Activated CD4-positive, alpha-beta T cell treated with anti-CD3 and anti-CD28 coated beads, Interleukin-2, amount 10 ng/mL, durations not matched to agents 24 days and 14 days (primary cell): ENCODE results near the gene NUDCD3. TPM values are rescaled to one million over a fixed set of nuclear protein-coding genes. Genes with fewer than 3 reads are reported as not detected.
A peak's percentile ranks its signal among the peaks of the same experiment; 100 is the strongest.

Source experiments
- DNase-seq: peaks from one replicate; pipeline ENCODE4 v3.0.0; 2022
- H3K27ac Mint-ChIP-seq: one replicate; pipeline ENCODE4 v1.8.0; 2022; ENCODE audit warnings: mild to moderate bottlenecking, mixed read lengths
- H3K27me3 Mint-ChIP-seq: one replicate; pipeline ENCODE4 v1.8.0; 2022; ENCODE audit warnings: mixed read lengths
- H3K36me3 Mint-ChIP-seq: one replicate; pipeline ENCODE4 v1.8.0; 2022; ENCODE audit warnings: low read depth, mild to moderate bottlenecking, mixed read lengths
- H3K4me1 Mint-ChIP-seq: one replicate; pipeline ENCODE4 v1.8.0; 2021; ENCODE audit warnings: mixed read lengths
- H3K4me3 Mint-ChIP-seq: one replicate; pipeline ENCODE4 v1.8.0; 2022; ENCODE audit warnings: mild to moderate bottlenecking, moderate library complexity, mixed read lengths
- H3K9me3 Mint-ChIP-seq: one replicate; pipeline ENCODE4 v1.8.0; 2021; ENCODE audit warnings: mixed read lengths
- intact Hi-C: fragments of 100-400 bp; cut with micrococcal nuclease; formaldehyde crosslinking; loops from one replicate; pipeline ENCODE4 v1.15.1; 2023
- total RNA-seq: library from RNA; stranded (reverse); gene quantifications from 2 replicates; pipeline ENCODE4 v1.2.3, GENCODE V29; 2022

NUDCD3 gene
- total RNA-seq, 1 donor from 2014 or later: 92.7 TPM

DNA sequence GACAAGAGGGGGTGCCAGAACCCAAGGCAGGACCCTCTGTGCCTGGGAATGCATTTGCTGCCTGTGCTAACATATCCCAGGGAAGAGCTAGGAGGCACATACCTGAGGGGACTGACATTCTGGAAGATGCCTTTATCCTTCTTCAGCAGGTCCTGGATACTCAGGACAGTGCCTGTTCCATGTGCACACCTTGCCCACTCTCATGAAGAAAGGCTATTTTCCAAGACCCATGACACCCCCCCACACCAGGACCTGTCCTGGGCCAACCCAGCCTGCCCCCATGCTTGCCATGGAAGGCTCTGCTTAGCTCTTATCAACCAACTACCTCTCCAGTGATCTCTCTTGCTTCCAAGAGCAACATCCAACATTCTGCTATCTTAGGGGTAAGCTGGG is 97.8 kb downstream of the NUDCD3 start:
- no peak for DNase-seq
- Mint-ChIP-seq H3K4me1 (no peaks in the 10 kb centered on the region), H3K4me3 (no peak overlapping the region), H3K9me3 (no peaks in the 10 kb centered on the region), H3K36me3 (peaks cover 20% of the 10 kb centered on the region), H3K27ac (no peak overlapping the region), H3K27me3 (no peaks in the 10 kb centered on the region)
- intact Hi-C loops: no loop called here

DNA sequence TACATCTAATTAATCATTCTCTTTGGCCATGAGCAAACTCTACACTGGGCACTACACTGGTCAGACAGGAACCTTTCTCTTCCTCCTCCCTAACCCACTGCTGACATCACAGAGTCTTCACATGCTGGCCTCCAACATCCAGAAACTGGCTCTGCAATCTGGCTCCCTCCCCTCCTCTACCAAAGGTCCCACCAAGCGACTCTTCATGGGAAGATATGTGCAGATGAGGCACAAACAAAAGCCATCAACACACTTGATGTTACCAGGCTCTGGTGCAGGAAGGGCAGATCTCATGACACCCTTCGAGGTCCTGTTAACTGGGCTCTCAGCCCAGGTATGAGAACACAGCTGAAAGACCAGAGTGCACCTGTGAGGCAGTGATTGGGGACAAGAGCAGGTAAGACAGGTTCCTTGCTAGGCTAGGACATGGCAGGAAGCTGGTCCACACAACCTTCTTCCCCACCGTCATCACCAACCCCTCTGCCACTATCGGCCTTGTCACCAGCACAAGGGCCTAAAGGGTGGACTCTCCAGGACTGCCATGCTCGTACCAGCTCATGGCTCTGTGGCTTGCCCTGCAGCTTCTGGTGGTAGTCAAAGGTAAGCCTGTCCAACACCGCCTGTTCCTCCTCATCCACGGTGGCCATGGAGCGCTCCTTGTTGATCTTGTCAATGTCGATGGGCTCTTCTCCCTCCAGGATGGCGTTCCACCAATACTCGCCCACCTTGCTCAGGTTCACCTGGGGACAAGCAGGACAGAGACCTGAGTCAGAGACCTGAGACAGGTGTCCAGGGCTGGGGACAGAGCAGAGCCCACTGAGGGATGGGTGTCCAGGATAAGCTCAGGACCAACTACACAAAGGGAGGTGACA is 98.5 kb downstream of the NUDCD3 start:
- H3K36me3 Mint-ChIP-seq: peaks cover 21% of the 10 kb centered on the region
- intact Hi-C loops: no loop called here
- no peak for DNase-seq

DNA sequence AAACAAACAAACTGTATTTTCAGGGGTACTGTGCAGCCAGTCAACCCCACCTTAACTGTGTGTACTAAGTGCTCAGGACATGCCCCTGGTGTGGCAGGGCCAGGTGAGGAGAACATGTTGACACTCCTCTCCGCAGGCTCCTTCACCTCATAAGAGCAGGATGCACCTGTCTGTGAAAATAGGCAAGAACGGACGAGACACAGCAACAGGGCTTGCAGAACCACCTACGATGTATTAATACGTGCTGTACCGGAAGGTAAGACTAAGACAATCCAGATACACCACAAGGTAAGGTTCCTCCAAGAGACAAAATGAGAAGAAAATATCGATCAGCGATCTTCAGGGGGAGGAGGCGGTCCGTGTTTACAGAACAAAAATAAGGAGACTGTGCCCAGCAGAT is 99.3 kb downstream of the NUDCD3 start:
- intact Hi-C loops: no loop called here
- Mint-ChIP-seq H3K9me3 (no peaks in the 10 kb centered on the region), H3K36me3 (peaks cover 23% of the 10 kb centered on the region), H3K27ac (no peak overlapping the region), H3K4me1 (no peaks in the 10 kb centered on the region), H3K27me3 (no peaks in the 10 kb centered on the region), H3K4me3 (no peak overlapping the region)
- DNase-seq: no peak

More for the DNA sequence above, 98.5 kb downstream of the NUDCD3 start:
- Mint-ChIP-seq H3K4me1 (no peaks in the 10 kb centered on the region), H3K9me3 (no peaks in the 10 kb centered on the region), H3K27ac (no peak overlapping the region), H3K27me3 (no peaks in the 10 kb centered on the region), H3K4me3 (no peak overlapping the region)

DNA sequence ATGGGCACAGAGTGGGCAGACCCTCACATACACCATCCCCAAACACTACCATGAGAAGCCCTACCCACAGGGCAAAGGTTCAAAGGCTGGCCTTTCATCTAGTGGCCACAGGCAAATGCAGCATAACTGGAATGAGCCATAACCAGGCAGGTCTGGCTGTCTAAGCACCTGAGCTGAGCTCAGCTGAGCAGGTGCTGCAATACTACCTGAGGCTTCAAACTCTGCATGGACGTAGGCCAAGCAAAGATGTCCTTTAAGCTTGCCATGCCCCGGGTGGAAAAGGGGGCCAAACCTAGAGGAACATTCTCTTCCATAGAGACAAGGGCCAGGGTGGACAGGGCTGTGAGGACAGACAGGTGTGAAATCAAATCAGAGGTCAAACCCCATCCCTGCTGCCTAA is 99.8 kb downstream of the NUDCD3 start:
- no peaks in the 10 kb centered on the region for H3K27me3 Mint-ChIP-seq
- no peak for DNase-seq
- H3K4me3 Mint-ChIP-seq: no peak overlapping the region
- H3K9me3 Mint-ChIP-seq: no peaks in the 10 kb centered on the region
- intact Hi-C loops: no loop called here
- no peaks in the 10 kb centered on the region for H3K4me1 Mint-ChIP-seq
- no peak overlapping the region for H3K27ac Mint-ChIP-seq
- H3K36me3 Mint-ChIP-seq: peaks cover 25% of the 10 kb centered on the region

DNA sequence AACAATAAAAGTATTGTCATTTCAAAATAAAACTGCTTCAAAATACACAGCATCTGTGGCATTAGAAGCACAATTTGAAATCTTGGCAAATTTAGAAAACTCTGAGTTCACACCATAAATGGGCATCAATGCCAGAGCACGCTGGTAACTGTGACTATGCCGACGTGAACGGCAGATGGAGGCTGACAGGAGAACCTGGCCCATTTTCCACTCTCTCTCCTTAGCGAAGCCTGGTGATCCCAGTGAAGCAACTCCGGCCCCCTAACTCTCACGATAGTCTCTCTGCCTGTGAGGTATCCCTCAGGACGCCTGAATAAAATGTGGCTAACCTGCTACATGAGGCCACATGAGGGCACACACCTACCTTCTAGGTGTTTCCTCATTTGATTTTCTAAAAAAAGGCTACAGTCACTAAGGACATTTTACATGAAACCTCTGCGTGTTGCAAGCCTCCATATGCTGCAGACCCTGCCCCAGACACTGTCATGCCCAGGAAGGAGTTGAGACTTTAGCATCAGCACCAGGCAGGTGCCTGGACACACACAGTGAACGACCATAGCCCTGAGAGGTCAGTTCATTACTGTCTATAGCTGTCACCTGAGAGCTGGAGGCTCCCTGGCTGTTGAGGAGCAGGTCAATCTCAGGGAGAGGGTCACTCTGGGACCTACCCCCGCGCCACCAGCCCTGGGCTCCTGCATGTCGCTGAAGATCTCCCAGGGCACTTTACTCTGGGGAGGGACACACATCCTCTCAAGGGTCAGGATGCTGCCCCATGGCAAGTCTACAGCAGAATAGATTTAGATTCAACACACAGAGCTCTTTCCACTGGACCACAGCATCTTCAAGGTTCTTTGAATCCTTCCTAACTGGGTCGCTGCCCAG is 102.1 kb downstream of the NUDCD3 start:
- H3K27ac Mint-ChIP-seq: no peak overlapping the region
- DNase-seq: no peak
- H3K9me3 Mint-ChIP-seq: no peaks in the 10 kb centered on the region
- H3K36me3 Mint-ChIP-seq: peaks cover 35% of the 10 kb centered on the region
- intact Hi-C loops: no loop called here
- no peaks in the 10 kb centered on the region for H3K4me1 Mint-ChIP-seq
- no peaks in the 10 kb centered on the region for H3K27me3 Mint-ChIP-seq
- H3K4me3 Mint-ChIP-seq: no peak overlapping the region

DNA sequence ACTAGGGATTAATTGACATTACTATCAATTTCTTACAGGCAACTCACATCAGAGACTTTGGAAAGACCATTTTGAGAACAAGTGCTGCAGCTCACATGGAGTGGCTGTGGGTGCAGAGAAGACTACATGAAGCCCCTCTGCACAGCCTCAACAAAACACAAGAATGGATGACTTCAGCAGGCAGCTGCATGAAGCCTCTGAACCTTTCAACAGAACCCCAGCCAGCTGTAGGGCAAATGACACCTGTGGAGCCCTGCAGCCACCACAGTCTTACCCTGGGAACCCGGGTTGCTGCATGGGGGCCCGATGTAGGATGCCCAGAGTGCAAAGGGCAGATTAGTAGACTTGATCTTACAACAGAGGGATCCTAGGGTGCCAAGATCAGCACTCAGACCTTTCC is 103.1 kb downstream of the NUDCD3 start:
- DNase-seq: no peak
- Mint-ChIP-seq H3K4me3 (no peak overlapping the region), H3K27me3 (no peaks in the 10 kb centered on the region), H3K4me1 (no peaks in the 10 kb centered on the region), H3K36me3 (peaks cover 34% of the 10 kb centered on the region), H3K27ac (no peak overlapping the region), H3K9me3 (no peaks in the 10 kb centered on the region)
- intact Hi-C loops: no loop called here

DNA sequence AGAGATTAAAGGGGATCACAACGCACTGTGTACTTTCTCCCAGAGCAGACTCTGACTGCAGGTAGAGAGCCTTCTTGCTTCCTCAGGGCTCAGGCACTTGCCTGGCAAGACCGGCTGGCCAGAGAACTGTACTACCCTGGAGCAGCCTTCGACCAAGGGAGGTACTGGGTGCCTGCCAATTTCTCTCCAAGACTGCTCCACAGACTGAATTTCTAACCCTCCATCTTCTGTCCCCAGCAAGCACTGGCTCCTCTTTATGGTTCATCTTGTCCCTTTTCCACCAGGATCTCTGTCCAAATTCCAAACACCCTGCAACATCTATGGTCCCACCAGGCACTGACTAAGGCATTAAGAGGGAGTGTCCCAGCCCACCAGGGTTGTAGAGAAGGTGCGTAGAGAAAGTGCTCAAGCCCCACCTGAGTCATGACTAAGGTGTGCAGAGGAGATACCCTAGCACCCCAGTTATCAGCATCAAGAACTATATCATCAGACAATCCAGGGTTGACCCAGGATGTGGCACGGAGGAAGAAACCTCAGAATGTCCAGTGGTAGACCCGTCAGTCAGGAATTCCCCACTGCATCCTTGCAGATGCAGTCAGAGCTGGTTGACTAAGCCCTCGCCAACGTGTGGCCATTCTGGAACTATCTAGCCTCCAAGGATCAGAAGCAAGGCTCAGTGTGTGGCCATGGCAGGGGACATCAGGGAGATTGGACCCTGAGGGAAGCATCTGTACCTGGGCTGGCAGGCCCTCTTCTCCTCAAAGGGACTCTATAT is 104.1 kb downstream of the NUDCD3 start:
- no peak overlapping the region for H3K27ac Mint-ChIP-seq
- intact Hi-C loops: no loop called here
- DNase-seq: no peak
- H3K4me1 Mint-ChIP-seq: no peaks in the 10 kb centered on the region
- H3K9me3 Mint-ChIP-seq: no peaks in the 10 kb centered on the region
- H3K4me3 Mint-ChIP-seq: no peak overlapping the region
- H3K27me3 Mint-ChIP-seq: no peaks in the 10 kb centered on the region
- peaks cover 31% of the 10 kb centered on the region for H3K36me3 Mint-ChIP-seq

DNA sequence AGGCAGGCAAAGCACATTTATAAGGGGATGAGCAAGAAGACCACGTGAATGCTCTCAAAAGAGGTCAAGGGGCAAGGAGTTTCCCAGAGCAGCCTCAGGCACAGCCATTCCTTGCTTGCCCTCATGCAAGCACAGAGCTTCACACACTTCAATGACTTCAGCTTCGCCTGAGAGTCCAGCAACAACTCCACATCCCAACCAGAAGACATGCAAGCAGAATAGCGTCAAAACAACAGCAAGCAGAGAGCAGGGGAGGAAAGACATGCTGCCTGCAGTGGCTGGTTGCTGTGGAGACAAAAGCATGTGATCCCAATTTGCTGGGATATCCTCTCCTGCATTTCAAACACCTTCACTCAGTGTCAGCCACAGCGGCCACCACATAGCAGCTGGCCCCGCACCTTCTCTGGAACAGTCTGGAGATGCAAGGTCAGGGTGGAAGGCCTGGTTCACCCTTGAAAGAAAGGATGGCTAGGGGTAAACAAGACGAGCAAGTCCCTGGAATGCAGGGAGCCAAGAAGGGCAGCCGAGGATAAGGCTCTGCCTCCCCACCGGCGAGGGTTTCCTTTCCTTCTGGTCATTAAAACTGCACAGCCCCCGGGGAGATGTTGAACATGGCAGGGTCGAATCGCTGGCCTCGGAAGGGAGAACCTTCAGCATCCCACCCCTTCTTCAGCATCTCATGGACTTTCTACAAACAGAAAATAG is 104.9 kb downstream of the NUDCD3 start:
- no peak overlapping the region for H3K27ac Mint-ChIP-seq
- no peak for DNase-seq
- intact Hi-C loops: no loop called here

DNA sequence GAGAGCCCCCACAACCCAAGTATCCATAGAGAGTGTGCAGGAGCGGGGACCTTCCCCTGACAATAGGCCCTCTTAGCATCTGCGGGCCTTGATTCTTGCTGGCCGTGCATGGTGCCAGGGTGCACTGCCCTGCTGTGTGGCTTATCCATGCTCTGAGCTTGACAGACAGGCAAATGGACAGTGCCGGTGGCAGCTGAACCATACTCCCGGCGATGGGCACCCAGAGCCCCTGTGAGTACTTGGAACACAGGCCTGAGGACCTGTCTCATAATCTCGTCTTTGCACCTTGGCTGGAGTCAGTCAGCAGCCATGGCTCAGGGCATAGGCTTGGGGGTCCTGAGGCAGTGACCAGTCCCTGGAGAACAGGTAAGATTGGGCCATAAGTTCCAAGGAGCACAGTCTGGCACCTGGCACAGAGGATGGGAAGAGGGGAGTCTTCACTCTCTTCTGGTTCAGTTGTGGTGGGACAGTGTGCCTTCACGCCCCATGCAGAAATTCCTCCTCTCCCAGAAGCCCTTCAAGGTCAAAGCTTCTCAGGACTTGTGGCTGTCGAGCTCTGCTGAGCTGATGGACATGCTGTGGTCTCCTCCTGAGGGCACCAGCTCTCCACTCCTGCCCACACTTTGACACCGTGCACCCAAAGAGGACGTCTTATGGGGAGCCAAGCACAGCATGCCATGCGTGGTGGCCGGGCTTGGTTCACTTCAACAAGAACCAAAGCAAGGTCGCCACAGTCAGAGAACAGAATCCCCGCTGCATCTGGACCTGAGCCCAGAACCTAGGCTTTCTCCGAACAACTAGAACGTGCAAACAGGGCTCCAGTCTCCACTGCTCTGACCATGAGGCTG is 105.6 kb downstream of the NUDCD3 start:
- H3K4me3 Mint-ChIP-seq: no peak overlapping the region
- intact Hi-C loops: no loop called here
- no peak for DNase-seq
- H3K36me3 Mint-ChIP-seq: peaks cover 26% of the 10 kb centered on the region
- no peaks in the 10 kb centered on the region for H3K9me3 Mint-ChIP-seq
- H3K4me1 Mint-ChIP-seq: no peaks in the 10 kb centered on the region
- H3K27me3 Mint-ChIP-seq: no peaks in the 10 kb centered on the region
- no peak overlapping the region for H3K27ac Mint-ChIP-seq

More for the DNA sequence above, 104.9 kb downstream of the NUDCD3 start:
- no peaks in the 10 kb centered on the region for H3K4me1 Mint-ChIP-seq
- H3K4me3 Mint-ChIP-seq: no peak overlapping the region
- no peaks in the 10 kb centered on the region for H3K27me3 Mint-ChIP-seq
- peaks cover 29% of the 10 kb centered on the region for H3K36me3 Mint-ChIP-seq
- H3K9me3 Mint-ChIP-seq: no peaks in the 10 kb centered on the region

DNA sequence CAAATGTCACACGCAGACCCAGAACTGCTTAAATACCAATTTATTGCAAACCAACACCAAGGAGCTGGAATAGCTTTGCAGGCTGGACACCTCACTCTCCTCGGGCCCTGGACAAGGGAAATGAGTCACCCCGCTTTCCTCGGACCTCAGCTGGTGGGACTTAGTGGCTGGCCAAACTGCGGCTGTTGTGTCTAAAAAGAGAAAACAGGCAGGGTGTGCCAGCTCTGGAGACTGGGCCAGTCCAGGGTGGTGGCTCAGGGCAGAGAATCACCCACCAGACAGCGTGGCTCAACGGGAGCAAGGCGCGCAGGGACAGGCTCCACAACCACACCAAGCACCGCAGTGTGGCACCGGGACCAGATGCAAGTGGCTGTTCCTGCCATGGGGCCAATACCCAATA is 106.9 kb downstream of the NUDCD3 start:
- no peak overlapping the region for H3K27ac Mint-ChIP-seq
- H3K4me1 Mint-ChIP-seq: peaks cover 2% of the 10 kb centered on the region
- no peaks in the 10 kb centered on the region for H3K27me3 Mint-ChIP-seq
- no peak overlapping the region for H3K4me3 Mint-ChIP-seq
- H3K9me3 Mint-ChIP-seq: no peaks in the 10 kb centered on the region
- DNase-seq: no peak
- H3K36me3 Mint-ChIP-seq: peaks cover 23% of the 10 kb centered on the region
- intact Hi-C loops: no loop called here

DNA sequence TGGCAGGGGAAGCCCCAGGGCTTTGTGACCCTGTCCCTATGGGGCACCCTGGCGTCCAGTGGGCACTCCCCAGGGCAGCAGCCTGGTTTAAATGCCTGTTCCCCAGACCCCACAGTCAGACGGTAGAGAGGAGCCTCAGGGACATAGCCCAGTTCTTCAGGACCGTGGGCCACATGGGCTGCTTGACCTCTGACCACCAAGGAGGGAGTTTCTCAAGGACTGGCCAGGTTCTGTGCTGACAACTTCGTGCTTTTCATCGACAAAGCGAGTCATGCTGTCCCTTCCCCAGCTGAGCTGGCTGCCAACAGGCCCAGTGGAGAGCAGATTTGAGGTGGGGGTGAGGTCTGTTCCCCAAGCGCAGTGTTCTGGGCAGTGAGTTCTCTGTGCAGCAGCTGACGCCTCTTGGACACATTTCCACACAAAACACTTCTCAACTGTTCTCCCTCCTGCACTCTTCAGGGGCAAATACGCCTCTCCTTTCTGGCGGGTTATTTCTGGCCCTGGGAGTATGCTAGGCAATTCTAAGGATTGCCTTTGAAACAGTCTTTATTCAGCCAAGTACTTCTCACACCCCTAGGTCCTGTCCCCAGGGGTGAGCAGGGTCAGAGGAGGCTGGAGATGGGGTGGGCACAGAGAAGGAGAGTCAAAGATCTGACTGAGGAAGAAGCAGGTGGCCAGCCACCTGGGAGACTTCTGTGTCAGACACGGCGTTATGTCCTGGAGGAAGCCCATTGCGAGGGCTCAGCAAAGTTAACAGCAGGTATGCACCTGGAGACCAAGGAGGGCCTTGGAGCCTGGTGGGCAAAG is 107.8 kb downstream of the NUDCD3 start:
- Mint-ChIP-seq H3K4me1 (peaks cover 2% of the 10 kb centered on the region), H3K36me3 (peaks cover 22% of the 10 kb centered on the region), H3K4me3 (no peak overlapping the region), H3K27me3 (no peaks in the 10 kb centered on the region), H3K9me3 (no peaks in the 10 kb centered on the region), H3K27ac (peak overlapping the region; percentile 34)
- DNase-seq: no peak
- intact Hi-C loops: no loop called here
